WTC11 (cell line): Measurements from ENCODE around the gene CLDN20. TPM values are rescaled to one million over a fixed set of nuclear protein-coding genes. Genes with fewer than 3 reads are reported as not detected.
A peak's percentile ranks its signal among the peaks of the same experiment; 100 is the strongest.

Experiments
- ATAC-seq: fragments of 200-7000 bp; cut with Tn5 transposase; 2 replicates; pipeline ENCODE4 v1.10.0; 2021; ENCODE audit warnings: mild to moderate bottlenecking, moderate library complexity
- CTCF ChIA-PET: fragments of 300-600 bp; sonication (Branson Sonifier 250); formaldehyde crosslinking; loops from one replicate; lab custom pipeline; 2021; ENCODE audit warnings: antibody characterized with exemption; lab: Charles Lee
- POLR2A ChIA-PET: fragments of 350-600 bp; sonication (Branson Sonifier 250); formaldehyde crosslinking; loops from one replicate; lab custom pipeline; 2021; ENCODE audit warnings: antibody characterized with exemption; lab: Charles Lee
- DNase-seq: peaks from one replicate; pipeline ENCODE4 v3.0.0; 2021; ENCODE audit warnings: low spot score
- H3K27ac Mint-ChIP-seq: 2 replicates; pipeline ENCODE4 v1.8.0; 2021; ENCODE audit warnings: mixed read lengths
- H3K27me3 Mint-ChIP-seq: 2 replicates; pipeline ENCODE4 v1.8.0; 2021; ENCODE audit warnings: low read depth, mild to moderate bottlenecking, moderate library complexity, mixed read lengths
- H3K36me3 Mint-ChIP-seq: 2 replicates; pipeline ENCODE4 v1.8.0; 2021; ENCODE audit warnings: mixed read lengths
- H3K4me1 Mint-ChIP-seq: 2 replicates; pipeline ENCODE4 v1.8.0; 2022; ENCODE audit warnings: mixed read lengths
- H3K4me3 Mint-ChIP-seq: 2 replicates; pipeline ENCODE4 v1.8.0; 2021; ENCODE audit warnings: mild to moderate bottlenecking, moderate library complexity, mixed read lengths
- H3K9me3 Mint-ChIP-seq: 2 replicates; pipeline ENCODE4 v1.8.0; 2021; ENCODE audit warnings: mixed read lengths
- CBFB ChIP-seq: sonication (generic); formaldehyde crosslinking; IDR thresholded peaks from 2 replicates; pipeline ENCODE4 v1.8.1; 2022; ENCODE audit warnings: mild to moderate bottlenecking, low read depth, missing genetic modification reagents
- CREB1 ChIP-seq: sonication (generic); formaldehyde crosslinking; IDR thresholded peaks from 2 replicates; pipeline ENCODE4 v1.8.0; 2023; ENCODE audit warnings: mild to moderate bottlenecking, missing genetic modification reagents
- JAZF1 ChIP-seq: fragments of 250-450 bp; sonication (Bioruptor Pico); IDR thresholded peaks from 2 replicates; pipeline ENCODE4 v1.9.0; 2021; ENCODE audit warnings: moderate library complexity, mild to moderate bottlenecking, inconsistent platforms
- NFYB ChIP-seq: sonication (generic); formaldehyde crosslinking; conservative IDR thresholded peaks from 2 replicates; pipeline ENCODE4 v1.8.0; 2022; ENCODE audit warnings: low read depth, missing genetic modification reagents
- OVOL2 ChIP-seq: fragments of 250-450 bp; sonication (Bioruptor Pico); IDR thresholded peaks from 2 replicates; pipeline ENCODE4 v1.9.0; 2021; ENCODE audit warnings: mild to moderate bottlenecking, borderline replicate concordance
- SMAD4 ChIP-seq: sonication (generic); formaldehyde crosslinking; IDR thresholded peaks from 2 replicates; pipeline ENCODE4 v1.8.0; 2022; ENCODE audit warnings: mild to moderate bottlenecking, missing genetic modification reagents
- TCF7 ChIP-seq: sonication (generic); formaldehyde crosslinking; IDR thresholded peaks from 2 replicates; pipeline ENCODE4 v1.8.0; 2022; ENCODE audit warnings: mild to moderate bottlenecking, low read depth, missing genetic modification reagents, moderate library complexity
- TEAD1 ChIP-seq: sonication (generic); formaldehyde crosslinking; IDR thresholded peaks from 2 replicates; pipeline ENCODE4 v1.8.0; 2022; ENCODE audit warnings: mild to moderate bottlenecking, missing genetic modification reagents
- ZBTB21 ChIP-seq: sonication (generic); formaldehyde crosslinking; IDR thresholded peaks from 2 replicates; pipeline ENCODE4 v1.8.1; 2023; ENCODE audit warnings: mild to moderate bottlenecking, missing genetic modification reagents, borderline replicate concordance
- ZNF232 ChIP-seq: sonication (generic); formaldehyde crosslinking; IDR thresholded peaks from 2 replicates; pipeline ENCODE4 v1.8.0; 2022; ENCODE audit warnings: mild to moderate bottlenecking, missing genetic modification reagents
- ZNF317 ChIP-seq: sonication (generic); formaldehyde crosslinking; IDR thresholded peaks from 2 replicates; pipeline ENCODE4 v1.8.1; 2023; ENCODE audit warnings: low read depth, mild to moderate bottlenecking, moderate library complexity, missing genetic modification reagents, borderline replicate concordance
- ZNF396 ChIP-seq: fragments of 250-450 bp; sonication (Bioruptor Pico); IDR thresholded peaks from 2 replicates; pipeline ENCODE4 v1.8.0; 2021; ENCODE audit warnings: mild to moderate bottlenecking, moderate library complexity, borderline replicate concordance
- ZNF671 ChIP-seq: fragments of 250-450 bp; sonication (Bioruptor Pico); IDR thresholded peaks from 2 replicates; pipeline ENCODE4 v1.8.0; 2021; ENCODE audit warnings: mild to moderate bottlenecking
- total RNA-seq: library from RNA; stranded (reverse); gene quantifications from 3 replicates; pipeline ENCODE4 v1.2.3, GENCODE V29; 2021
- TF ChIP-seq, protein P1 (sequence below): sonication (generic); formaldehyde crosslinking; IDR thresholded peaks from 2 replicates; pipeline ENCODE4 v1.8.0; 2022; ENCODE audit warnings: mild to moderate bottlenecking, missing genetic modification reagents
- TF ChIP-seq, protein P2 (sequence below): sonication (generic); formaldehyde crosslinking; conservative IDR thresholded peaks from 2 replicates; pipeline ENCODE4 v1.8.1; 2023; ENCODE audit warnings: mild to moderate bottlenecking, low read depth, missing genetic modification reagents, moderate library complexity
- TF ChIP-seq, protein P3 (sequence below): sonication (generic); formaldehyde crosslinking; IDR thresholded peaks from 2 replicates; pipeline ENCODE4 v1.8.1; 2023; ENCODE audit warnings: mild to moderate bottlenecking, missing genetic modification reagents, borderline replicate concordance
- TF ChIP-seq, protein P4 (sequence below): sonication (generic); formaldehyde crosslinking; IDR thresholded peaks from 2 replicates; pipeline ENCODE4 v1.8.1; 2023; ENCODE audit warnings: mild to moderate bottlenecking, missing genetic modification reagents
- TF ChIP-seq, protein P5 (sequence below): fragments of 200-600 bp; IDR thresholded peaks from 2 replicates; pipeline ENCODE4 v1.8.0; 2022; ENCODE audit warnings: antibody characterized with exemption

CLDN20 gene
- total RNA-seq, 1 experiment from 2014 or later = not detected

DNA sequence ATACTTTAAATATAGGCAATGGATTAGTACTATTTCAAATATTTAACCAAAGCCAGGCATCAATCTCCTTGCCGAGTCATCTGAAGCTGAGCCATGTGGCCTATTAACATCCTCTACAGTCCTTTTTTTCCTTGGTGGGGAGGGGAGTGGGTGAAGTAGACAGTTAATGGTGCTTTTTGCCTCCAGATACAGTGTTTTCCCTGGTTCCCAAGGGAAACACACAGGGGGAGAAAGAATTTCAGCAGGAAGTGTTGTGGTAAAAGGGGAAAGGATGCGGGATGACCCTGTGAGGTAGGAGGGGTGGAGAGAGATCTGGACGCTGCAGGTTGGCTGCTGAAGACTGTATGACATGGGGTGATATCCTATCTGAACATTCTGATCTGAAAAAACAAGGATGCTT lies 9.6 kb downstream of the CLDN20 start (continued):
- TF ChIP-seq ZNF396 (CRISPR knock-in tag) (no peak), NFYB (CRISPR knock-in tag) (no peak), ZNF671 (CRISPR knock-in tag) (no peak), ZNF317 (no peak), TCF7 (CRISPR knock-in tag) (no peak)

DNA sequence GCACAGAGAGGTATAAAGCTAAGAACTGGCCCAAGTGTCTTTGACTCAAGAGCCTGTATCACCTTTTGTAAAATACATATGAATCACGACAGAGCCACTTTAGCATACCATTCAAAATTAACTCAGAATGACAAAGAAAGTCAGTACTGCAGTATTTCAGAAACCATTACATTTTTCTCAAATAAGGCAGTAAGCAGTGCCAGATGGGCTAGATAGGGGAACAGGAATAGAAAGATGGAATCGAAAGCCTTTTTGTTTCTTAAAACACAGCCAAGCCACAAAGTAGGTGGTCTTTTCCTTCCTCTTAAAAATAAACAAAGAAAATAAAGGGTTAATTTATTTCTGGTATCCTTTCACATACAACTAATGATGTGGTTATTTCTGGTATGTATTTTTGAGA lies 10.3 kb downstream of the CLDN20 start:
- TF ChIP-seq ZNF671 (CRISPR knock-in tag) = no peak
- TF ChIP-seq JAZF1 (CRISPR knock-in tag) = no peak
- TF ChIP-seq, protein P1, sequence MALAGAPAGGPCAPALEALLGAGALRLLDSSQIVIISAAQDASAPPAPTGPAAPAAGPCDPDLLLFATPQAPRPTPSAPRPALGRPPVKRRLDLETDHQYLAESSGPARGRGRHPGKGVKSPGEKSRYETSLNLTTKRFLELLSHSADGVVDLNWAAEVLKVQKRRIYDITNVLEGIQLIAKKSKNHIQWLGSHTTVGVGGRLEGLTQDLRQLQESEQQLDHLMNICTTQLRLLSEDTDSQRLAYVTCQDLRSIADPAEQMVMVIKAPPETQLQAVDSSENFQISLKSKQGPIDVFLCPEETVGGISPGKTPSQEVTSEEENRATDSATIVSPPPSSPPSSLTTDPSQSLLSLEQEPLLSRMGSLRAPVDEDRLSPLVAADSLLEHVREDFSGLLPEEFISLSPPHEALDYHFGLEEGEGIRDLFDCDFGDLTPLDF (CRISPR knock-in tag) = no peak
- no peak for TF ChIP-seq CBFB
- no peak for TF ChIP-seq ZBTB21 (CRISPR knock-in tag)
- TF ChIP-seq, protein P2, sequence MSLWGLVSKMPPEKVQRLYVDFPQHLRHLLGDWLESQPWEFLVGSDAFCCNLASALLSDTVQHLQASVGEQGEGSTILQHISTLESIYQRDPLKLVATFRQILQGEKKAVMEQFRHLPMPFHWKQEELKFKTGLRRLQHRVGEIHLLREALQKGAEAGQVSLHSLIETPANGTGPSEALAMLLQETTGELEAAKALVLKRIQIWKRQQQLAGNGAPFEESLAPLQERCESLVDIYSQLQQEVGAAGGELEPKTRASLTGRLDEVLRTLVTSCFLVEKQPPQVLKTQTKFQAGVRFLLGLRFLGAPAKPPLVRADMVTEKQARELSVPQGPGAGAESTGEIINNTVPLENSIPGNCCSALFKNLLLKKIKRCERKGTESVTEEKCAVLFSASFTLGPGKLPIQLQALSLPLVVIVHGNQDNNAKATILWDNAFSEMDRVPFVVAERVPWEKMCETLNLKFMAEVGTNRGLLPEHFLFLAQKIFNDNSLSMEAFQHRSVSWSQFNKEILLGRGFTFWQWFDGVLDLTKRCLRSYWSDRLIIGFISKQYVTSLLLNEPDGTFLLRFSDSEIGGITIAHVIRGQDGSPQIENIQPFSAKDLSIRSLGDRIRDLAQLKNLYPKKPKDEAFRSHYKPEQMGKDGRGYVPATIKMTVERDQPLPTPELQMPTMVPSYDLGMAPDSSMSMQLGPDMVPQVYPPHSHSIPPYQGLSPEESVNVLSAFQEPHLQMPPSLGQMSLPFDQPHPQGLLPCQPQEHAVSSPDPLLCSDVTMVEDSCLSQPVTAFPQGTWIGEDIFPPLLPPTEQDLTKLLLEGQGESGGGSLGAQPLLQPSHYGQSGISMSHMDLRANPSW = no peak
- no peak for TF ChIP-seq CREB1 (CRISPR knock-in tag)
- no peak for TF ChIP-seq TEAD1 (CRISPR knock-in tag)
- no peak for TF ChIP-seq SMAD4 (CRISPR knock-in tag)
- TF ChIP-seq ZNF232 (CRISPR knock-in tag) = no peak
- TF ChIP-seq, protein P3, sequence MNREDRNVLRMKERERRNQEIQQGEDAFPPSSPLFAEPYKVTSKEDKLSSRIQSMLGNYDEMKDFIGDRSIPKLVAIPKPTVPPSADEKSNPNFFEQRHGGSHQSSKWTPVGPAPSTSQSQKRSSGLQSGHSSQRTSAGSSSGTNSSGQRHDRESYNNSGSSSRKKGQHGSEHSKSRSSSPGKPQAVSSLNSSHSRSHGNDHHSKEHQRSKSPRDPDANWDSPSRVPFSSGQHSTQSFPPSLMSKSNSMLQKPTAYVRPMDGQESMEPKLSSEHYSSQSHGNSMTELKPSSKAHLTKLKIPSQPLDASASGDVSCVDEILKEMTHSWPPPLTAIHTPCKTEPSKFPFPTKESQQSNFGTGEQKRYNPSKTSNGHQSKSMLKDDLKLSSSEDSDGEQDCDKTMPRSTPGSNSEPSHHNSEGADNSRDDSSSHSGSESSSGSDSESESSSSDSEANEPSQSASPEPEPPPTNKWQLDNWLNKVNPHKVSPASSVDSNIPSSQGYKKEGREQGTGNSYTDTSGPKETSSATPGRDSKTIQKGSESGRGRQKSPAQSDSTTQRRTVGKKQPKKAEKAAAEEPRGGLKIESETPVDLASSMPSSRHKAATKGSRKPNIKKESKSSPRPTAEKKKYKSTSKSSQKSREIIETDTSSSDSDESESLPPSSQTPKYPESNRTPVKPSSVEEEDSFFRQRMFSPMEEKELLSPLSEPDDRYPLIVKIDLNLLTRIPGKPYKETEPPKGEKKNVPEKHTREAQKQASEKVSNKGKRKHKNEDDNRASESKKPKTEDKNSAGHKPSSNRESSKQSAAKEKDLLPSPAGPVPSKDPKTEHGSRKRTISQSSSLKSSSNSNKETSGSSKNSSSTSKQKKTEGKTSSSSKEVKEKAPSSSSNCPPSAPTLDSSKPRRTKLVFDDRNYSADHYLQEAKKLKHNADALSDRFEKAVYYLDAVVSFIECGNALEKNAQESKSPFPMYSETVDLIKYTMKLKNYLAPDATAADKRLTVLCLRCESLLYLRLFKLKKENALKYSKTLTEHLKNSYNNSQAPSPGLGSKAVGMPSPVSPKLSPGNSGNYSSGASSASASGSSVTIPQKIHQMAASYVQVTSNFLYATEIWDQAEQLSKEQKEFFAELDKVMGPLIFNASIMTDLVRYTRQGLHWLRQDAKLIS = no peak
- TF ChIP-seq, protein P4, sequence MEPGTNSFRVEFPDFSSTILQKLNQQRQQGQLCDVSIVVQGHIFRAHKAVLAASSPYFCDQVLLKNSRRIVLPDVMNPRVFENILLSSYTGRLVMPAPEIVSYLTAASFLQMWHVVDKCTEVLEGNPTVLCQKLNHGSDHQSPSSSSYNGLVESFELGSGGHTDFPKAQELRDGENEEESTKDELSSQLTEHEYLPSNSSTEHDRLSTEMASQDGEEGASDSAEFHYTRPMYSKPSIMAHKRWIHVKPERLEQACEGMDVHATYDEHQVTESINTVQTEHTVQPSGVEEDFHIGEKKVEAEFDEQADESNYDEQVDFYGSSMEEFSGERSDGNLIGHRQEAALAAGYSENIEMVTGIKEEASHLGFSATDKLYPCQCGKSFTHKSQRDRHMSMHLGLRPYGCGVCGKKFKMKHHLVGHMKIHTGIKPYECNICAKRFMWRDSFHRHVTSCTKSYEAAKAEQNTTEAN = no peak
- TF ChIP-seq, protein P5, sequence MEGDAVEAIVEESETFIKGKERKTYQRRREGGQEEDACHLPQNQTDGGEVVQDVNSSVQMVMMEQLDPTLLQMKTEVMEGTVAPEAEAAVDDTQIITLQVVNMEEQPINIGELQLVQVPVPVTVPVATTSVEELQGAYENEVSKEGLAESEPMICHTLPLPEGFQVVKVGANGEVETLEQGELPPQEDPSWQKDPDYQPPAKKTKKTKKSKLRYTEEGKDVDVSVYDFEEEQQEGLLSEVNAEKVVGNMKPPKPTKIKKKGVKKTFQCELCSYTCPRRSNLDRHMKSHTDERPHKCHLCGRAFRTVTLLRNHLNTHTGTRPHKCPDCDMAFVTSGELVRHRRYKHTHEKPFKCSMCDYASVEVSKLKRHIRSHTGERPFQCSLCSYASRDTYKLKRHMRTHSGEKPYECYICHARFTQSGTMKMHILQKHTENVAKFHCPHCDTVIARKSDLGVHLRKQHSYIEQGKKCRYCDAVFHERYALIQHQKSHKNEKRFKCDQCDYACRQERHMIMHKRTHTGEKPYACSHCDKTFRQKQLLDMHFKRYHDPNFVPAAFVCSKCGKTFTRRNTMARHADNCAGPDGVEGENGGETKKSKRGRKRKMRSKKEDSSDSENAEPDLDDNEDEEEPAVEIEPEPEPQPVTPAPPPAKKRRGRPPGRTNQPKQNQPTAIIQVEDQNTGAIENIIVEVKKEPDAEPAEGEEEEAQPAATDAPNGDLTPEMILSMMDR = no peak
- TF ChIP-seq OVOL2 (CRISPR knock-in tag) = no peak
- DNase-seq = no peak
- Mint-ChIP-seq H3K4me3 (no peak overlapping the region), H3K27ac (0 out of 2 replicates have a peak overlapping the region, but pooled peaks have one; percentile 47), H3K27me3 (no peaks in the 10 kb centered on the region), H3K4me1 (peaks cover 20% of the 10 kb centered on the region), H3K9me3 (no peaks in the 10 kb centered on the region), H3K36me3 (peaks cover 21% of the 10 kb centered on the region)
- CTCF ChIA-PET = no interaction called here
- POLR2A ChIA-PET = no interaction called here
- ATAC-seq = no peak
